ENCODE results near the gene SLC25A15.

Gene SLC25A15

DNA sequence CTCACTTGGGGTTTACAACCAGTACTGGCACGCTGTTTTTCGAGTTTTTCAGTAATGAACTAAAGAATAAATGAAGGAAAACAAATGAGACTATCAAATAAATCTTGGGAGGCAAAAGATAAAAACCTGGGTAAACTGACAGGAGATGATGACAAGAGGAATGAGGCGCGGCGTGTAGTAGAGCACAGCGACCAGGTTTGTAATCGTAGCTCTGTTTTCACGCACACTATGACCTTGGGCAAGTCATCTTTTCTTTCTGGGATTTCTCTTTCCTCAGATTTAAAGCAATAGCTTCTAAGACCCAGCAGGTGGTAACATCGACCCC lies 18.8 kb upstream of the SLC25A15 start:
- Histone ChIP-seq H3K27me3 (replicated peaks; ENCODE audit: insufficient read depth, low read length) (no peaks in the 10 kb centered on the region), H3K27ac (ENCODE audit: low read length) (peak overlapping the region; percentile 60; the same call in 1 of the 2 replicates), H3K9me3 (replicated peaks; ENCODE audit: insufficient read depth, low read length) (no peaks in the 10 kb centered on the region), H3K4me1 (ENCODE audit: low read length) (no peaks in the 10 kb centered on the region), H3K9me2 (replicated peaks; ENCODE audit: insufficient read depth, low read length) (no peaks in the 10 kb centered on the region), H4K20me1 (ENCODE audit: insufficient read depth, low read length) (no peaks in the 10 kb centered on the region), H3K9ac (ENCODE audit: low read length) (peak overlapping the region; percentile 83), H3K4me2 (ENCODE audit: low read depth, low read length) (peak overlapping the region; percentile 62), H3K79me2 (ENCODE audit: low read length) (peaks cover 23% of the 10 kb centered on the region), H3F3A (ENCODE audit: insufficient read depth, low read length) (peaks cover 3% of the 10 kb centered on the region), H2AFZ (ENCODE audit: low read length) (peak overlapping the region; percentile 84), H3K36me3 (replicated peaks; ENCODE audit: insufficient read depth, low read length) (no peaks in the 10 kb centered on the region), H3K4me3 (ENCODE audit: low read length) (peak overlapping the region; percentile 83)
- DNase-seq, result no peak
- TF ChIP-seq, protein P1, sequence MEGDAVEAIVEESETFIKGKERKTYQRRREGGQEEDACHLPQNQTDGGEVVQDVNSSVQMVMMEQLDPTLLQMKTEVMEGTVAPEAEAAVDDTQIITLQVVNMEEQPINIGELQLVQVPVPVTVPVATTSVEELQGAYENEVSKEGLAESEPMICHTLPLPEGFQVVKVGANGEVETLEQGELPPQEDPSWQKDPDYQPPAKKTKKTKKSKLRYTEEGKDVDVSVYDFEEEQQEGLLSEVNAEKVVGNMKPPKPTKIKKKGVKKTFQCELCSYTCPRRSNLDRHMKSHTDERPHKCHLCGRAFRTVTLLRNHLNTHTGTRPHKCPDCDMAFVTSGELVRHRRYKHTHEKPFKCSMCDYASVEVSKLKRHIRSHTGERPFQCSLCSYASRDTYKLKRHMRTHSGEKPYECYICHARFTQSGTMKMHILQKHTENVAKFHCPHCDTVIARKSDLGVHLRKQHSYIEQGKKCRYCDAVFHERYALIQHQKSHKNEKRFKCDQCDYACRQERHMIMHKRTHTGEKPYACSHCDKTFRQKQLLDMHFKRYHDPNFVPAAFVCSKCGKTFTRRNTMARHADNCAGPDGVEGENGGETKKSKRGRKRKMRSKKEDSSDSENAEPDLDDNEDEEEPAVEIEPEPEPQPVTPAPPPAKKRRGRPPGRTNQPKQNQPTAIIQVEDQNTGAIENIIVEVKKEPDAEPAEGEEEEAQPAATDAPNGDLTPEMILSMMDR (IDR thresholded peaks at IDR 0.05; ENCODE audit: low read length), result no peak
- no peak for TF ChIP-seq EZH2 (optimal IDR thresholded peaks at IDR 0.05; ENCODE audit: low read depth, low read length)
- TF ChIP-seq EZH2phosphoT487 (IDR thresholded peaks at IDR 0.05; ENCODE audit: low read length), result no peak

DNA sequence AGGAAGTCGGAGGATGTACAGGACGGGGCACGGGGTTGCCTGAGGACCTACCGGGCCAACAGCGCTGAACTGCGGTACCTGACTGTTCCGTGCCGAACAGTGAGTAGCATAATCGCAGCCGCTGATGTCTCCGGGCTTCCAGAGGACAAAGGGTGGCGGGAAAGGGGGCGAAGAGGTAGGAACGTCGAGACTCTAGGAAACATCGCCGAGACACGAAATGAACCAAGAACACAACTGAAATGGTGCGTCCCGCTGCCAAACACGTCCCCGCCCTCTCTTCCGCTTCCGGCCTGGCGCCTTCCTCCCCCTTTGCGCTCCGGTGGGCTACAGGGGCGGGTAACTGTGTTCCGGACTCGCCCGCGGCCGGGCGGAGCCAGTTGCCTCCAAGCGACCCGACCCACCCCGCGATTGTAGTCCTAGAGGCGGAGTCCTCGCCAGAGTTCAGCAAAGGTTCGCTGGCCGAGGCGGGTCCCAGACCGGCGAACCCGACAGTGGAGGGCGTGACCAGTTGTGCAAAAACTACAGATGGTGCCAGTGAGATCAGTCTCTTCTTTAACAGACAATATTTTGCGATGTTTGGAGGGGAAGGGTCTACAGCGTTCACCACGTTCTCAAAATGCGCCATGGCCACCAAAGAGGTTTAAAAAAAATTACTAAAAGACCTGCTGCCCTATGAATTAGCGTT lies 18.3 kb upstream of the SLC25A15 start, which contains the start of gene MRPS31:
Gene MRPS31, minus strand, starts transcription at position 257 of the 685 bp plus-strand sequence. Its CDS starts 54 bp downstream, at position 203.
- Histone ChIP-seq H2AFZ (ENCODE audit: low read length) (peak within 1 kb of the TSS; percentile 84), H3K4me2 (ENCODE audit: low read depth, low read length) (peak within 1 kb of the TSS; percentile 62), H3K9ac (ENCODE audit: low read length) (peak within 1 kb of the TSS; percentile 83), H3K4me1 (ENCODE audit: low read length) (no peaks in the 10 kb centered on the region), H3K27ac (ENCODE audit: low read length) (peak within 1 kb of the TSS; percentile 60; the same call in 1 of the 2 replicates), H4K20me1 (ENCODE audit: insufficient read depth, low read length) (no peaks in the 10 kb centered on the region), H3K79me2 (ENCODE audit: low read length) (peaks cover 23% of the 10 kb centered on the region), H3K27me3 (replicated peaks; ENCODE audit: insufficient read depth, low read length) (no peaks in the 10 kb centered on the region), H3K9me2 (replicated peaks; ENCODE audit: insufficient read depth, low read length) (no peaks in the 10 kb centered on the region), H3K4me3 (ENCODE audit: low read length) (peak within 1 kb of the TSS; percentile 83), H3F3A (ENCODE audit: insufficient read depth, low read length) (peaks cover 3% of the 10 kb centered on the region), H3K9me3 (replicated peaks; ENCODE audit: insufficient read depth, low read length) (no peaks in the 10 kb centered on the region), H3K36me3 (replicated peaks; ENCODE audit: insufficient read depth, low read length) (no peaks in the 10 kb centered on the region)
- no peak for TF ChIP-seq EZH2 (optimal IDR thresholded peaks at IDR 0.05; ENCODE audit: low read depth, low read length)
- TF ChIP-seq, protein P1 (IDR thresholded peaks at IDR 0.05; ENCODE audit: low read length), result no peak
- TF ChIP-seq EZH2phosphoT487 (IDR thresholded peaks at IDR 0.05; ENCODE audit: low read length), result no peak
- peak; percentile 90 for DNase-seq

DNA sequence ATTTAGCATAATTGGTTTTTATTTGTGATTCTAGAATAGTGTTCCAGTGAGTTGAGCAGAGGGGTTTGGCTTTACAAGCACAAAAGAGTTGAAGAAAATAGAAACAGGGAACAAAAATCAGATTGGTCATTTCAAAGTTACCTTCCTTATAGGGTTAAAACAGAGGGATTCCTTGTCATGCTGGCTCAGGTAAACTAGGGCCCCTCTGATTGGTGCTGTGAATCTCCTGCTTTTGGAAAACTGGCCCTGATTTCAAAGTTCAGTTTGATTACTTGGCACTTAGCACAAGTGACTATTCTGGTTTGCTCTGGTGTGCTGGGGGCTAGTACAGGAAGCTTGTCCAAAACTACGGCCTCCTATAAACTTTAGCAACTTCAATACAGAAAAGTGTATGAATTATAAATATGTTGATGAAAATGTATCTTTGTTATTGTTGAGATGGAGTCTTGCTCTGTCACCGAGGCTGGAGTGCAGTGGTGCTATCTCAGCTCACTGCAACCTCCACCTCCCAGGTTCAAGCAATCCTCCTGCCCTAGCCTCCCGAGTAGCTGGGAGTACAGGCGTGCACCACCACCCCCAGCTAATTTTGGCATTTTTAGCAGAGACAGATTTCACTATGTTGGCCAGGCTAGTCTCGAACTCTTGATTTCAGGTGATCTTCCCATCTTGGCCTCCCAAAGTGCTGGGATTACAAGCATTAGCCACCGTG lies 16.5 kb upstream of the SLC25A15 start:
- DNase-seq, result no peak
- H3K4me1 ChIP-seq (ENCODE audit: low read length), result peaks cover 4% of the 10 kb centered on the region; the same call in 1 of the 2 replicates
- H3K4me2 ChIP-seq (ENCODE audit: low read depth, low read length), result no peak overlapping the region

More for the DNA sequence above, 16.5 kb upstream of the SLC25A15 start:
- H3F3A ChIP-seq (ENCODE audit: insufficient read depth, low read length), result peaks cover 3% of the 10 kb centered on the region
- H3K79me2 ChIP-seq (ENCODE audit: low read length), result peaks cover 23% of the 10 kb centered on the region
- no peak overlapping the region for H3K27ac ChIP-seq (ENCODE audit: low read length)
- no peaks in the 10 kb centered on the region for H3K9me2 ChIP-seq (replicated peaks; ENCODE audit: insufficient read depth, low read length)
- H3K4me3 ChIP-seq (ENCODE audit: low read length), result no peak overlapping the region
- H3K9me3 ChIP-seq (replicated peaks; ENCODE audit: insufficient read depth, low read length), result no peaks in the 10 kb centered on the region
- no peaks in the 10 kb centered on the region for H3K27me3 ChIP-seq (replicated peaks; ENCODE audit: insufficient read depth, low read length)
- no peaks in the 10 kb centered on the region for H4K20me1 ChIP-seq (ENCODE audit: insufficient read depth, low read length)
- TF ChIP-seq, protein P1 (IDR thresholded peaks at IDR 0.05; ENCODE audit: low read length), result no peak
- TF ChIP-seq EZH2phosphoT487 (IDR thresholded peaks at IDR 0.05; ENCODE audit: low read length) (no peak), EZH2 (optimal IDR thresholded peaks at IDR 0.05; ENCODE audit: low read depth, low read length) (no peak)
- H2AFZ ChIP-seq (ENCODE audit: low read length), result no peak overlapping the region
- H3K9ac ChIP-seq (ENCODE audit: low read length), result no peak overlapping the region
- H3K36me3 ChIP-seq (replicated peaks; ENCODE audit: insufficient read depth, low read length), result no peaks in the 10 kb centered on the region

All from MM.1S (cell line).